Measurements from ENCODE around the gene FSIP1.

Gene FSIP1

GRCh38 chr15:39792025-39792843 is 9.6 kb upstream of the FSIP1 start:
- DNase-seq: no peak

GRCh38 chr15:39789736-39790135 is 7.1 kb upstream of the FSIP1 start:
- no peak for DNase-seq

GRCh38 chr15:39788800-39789565 is 6.3 kb upstream of the FSIP1 start:
- DNase-seq: no peak

GRCh38 chr15:39788108-39788507 is 5.5 kb upstream of the FSIP1 start:
- DNase-seq: no peak

- no peak for DNase-seq
Measured at GRCh38 chr15:39787479-39787878, 4.8 kb upstream of the FSIP1 start.

- DNase-seq: no peak
Measured at GRCh38 chr15:39786447-39787056, 3.9 kb upstream of the FSIP1 start.

DNA sequence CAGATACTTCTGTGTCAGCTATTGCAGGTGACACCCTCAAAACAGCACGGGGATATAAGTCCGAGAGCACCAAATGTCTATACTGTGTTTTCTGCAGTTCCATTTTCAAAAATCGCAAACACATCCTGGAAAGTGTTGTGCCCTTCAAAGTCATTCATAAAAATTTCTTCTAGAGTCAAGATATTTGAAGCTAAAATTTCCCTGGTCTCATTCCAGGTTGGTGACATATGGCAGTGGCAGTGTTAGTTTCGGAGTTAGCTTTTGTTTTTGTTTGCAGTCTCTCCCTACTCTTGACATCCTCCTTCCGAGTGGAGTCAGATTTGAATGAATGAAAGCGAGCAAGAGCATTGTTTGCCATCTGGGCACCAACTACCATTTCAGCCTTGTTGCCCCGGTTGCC is 3.2 kb upstream of the FSIP1 start:
- DNase-seq: no peak

GRCh38 chr15:39785139-39785538 is 2.5 kb upstream of the FSIP1 start:
- no peak for DNase-seq

GRCh38 chr15:39784638-39785037 is 2.0 kb upstream of the FSIP1 start:
- no peak for DNase-seq

GRCh38 chr15:39784125-39784524 is 1.5 kb upstream of the FSIP1 start:
- DNase-seq: no peak

- no peak for DNase-seq
Measured at GRCh38 chr15:39783244-39783820, 691 bp upstream of the FSIP1 start.

DNA sequence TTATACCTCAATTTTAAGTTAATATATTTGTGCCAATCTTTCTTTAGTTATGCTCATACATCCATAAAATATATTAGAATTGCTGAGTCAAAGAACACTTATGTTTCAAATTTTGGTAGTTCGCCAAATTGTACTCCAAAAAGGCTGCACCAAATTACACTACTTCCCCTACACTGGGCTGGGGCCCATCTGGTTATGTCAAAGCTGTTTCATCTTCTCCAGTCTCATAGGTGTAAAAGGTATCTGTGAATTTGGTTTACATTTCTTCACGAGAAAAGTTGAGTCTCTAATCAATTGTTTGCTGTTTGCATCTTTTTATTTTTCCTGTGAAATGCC is 706 bp downstream of the FSIP1 start:
- DNase-seq: no peak

DNA sequence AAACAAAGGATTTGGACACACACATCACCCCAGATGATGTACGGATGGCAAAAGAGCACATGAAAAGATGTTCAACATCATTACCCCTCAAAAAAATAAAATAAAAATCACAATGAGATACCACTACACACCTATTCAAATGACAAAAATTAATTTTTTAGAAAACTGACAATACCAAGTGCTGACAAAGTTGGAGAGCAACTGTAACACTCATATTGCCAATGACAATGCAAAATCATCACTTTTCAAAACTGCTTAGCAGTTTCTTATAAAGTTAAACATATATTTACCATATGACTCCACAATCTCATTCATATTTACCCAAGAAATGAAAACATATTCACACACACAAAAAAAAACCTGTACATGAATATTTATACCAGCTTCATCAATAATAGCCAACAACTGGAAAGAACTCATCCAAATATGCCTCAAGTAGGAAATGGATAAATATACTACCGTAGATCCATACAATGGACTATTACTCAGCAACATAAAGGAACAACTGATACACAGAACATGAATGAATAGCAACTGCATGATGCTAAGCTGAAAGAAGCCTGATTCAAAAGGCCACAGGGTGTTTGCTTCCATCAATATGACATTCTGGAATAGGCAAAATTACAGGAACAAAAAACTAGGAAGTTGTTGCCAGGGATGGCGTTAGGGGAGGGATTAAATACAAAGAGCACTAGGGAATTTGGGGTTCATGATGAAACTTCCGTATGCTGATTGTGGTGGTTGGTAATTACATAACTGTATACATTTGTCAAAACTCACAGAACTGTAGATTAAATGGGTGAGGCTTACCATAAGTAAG is 1.3 kb downstream of the FSIP1 start:
- DNase-seq: no peak

DNA sequence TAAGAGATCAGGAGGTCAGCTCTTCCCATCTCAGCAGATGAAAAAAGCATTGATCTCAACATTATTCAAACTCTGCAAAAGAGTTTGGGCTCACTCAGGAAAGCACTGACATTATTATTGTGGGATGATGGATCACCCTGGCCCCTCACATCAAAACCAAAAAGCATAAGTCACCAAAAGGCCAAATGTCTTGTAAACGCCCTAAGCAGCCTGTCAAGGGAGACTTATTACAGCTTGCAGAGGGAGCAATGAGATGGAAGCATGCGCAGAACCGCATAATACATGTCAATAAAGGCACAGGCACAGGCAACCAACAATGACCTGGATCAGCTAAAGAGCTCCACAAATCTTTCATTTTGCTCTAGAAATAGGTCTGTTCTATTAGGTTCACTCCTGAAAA is 4.6 kb downstream of the FSIP1 start:
- no peak for DNase-seq

DNA sequence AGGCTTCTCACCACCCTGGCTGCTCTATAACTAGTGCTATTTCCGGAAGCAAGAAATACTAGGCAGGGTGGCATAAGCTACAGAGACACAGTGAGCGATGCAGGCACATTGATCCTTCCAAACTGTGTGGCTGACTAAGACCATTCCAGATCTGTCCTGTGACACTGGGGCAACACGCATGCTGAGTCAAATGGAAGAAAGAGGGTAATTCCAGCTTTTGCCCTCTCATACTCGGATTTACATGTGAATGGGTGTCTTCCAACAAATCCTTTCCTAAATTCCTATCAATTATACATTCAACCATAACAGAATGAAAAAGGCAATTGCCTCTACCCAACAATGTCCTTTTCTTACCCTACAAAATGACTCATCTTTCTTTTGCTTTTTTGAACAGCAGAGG is 5.1 kb downstream of the FSIP1 start:
- no peak for DNase-seq

- DNase-seq: no peak
Measured at GRCh38 chr15:39776068-39776467, 6.6 kb downstream of the FSIP1 start.

- DNase-seq: no peak
Measured at GRCh38 chr15:39774688-39775267, 7.9 kb downstream of the FSIP1 start.

DNA sequence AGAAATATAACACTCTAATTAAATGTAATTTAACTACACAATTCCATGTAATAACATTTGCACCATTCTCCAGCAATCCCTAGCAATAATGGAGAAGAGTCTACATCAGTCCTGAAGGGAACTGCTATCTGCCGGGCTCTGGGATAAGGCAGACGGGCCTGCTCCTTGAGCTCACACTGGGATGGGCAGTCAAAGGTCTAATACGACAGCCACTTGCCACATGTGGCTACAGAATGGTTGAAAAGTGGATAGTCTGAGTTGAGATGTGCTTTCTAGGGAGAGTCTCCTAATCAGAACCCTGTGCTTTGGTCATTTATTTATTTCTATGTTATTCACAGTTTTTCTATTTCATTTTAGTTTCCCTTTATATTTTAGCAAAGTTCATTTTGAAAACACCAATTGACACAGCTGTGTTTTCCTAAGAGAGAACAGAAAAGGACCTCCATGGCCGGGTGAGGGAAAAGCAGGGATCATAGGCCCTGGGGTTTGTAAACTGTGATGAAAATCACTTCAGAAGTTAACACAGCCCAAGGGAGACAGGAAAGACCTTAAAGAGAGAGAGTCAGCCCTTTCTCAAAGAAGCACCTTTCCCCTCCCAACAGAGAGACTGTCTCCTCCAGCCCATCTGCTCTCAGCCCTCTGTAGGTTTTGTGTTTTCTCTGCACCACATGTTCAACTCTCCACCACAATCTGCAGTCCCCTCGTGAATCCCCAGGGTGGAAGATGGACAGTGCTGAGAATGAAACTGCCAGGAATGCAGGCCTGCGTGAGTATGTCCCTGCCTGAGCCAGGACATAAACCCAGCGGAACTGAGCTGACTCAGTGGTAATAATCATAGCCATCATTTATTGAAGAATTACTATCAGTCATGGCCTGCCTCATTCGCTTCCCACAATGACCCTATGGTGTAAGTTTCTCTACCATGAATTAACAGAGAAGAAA is 11.6 kb downstream of the FSIP1 start:
- DNase-seq: no peak

DNA sequence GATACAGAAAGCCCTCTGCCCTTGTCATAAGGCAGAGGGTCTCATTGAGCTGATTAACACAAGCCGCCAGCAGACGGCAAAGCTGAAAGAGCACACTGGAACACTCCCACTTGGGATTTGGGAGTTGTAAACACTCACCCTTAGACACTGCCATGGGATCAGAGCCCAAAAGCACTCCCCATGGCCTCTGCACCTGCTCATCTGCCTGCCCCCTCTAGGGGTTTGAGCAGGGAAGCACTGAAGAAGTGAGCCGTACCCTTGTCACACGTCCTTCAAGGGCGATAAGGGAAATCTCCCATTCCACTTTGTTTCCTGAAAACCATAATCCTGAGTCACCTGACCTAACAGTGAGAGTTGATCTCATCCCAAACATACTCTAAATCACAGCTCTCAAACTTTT is 14.7 kb downstream of the FSIP1 start:
- no peak for DNase-seq

DNA sequence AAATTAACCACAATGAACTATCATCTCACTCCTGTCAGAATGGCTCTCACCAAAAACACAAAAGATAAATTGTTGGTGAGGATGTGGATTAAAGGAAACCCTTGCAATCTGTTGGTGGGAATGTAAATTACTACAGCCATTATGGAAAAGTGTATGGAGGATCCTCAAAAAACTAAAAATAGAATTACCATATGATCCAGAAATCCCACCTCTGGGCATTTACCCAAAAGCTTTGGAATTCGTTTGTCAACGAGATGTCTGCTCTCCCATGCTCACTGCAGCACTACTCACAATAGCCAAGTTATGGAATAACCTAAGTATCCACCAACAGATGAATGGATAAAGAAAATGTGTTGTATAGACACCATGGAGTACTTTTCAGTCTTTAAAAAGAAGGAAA is 21.6 kb downstream of the FSIP1 start:
- DNase-seq: no peak

DNA sequence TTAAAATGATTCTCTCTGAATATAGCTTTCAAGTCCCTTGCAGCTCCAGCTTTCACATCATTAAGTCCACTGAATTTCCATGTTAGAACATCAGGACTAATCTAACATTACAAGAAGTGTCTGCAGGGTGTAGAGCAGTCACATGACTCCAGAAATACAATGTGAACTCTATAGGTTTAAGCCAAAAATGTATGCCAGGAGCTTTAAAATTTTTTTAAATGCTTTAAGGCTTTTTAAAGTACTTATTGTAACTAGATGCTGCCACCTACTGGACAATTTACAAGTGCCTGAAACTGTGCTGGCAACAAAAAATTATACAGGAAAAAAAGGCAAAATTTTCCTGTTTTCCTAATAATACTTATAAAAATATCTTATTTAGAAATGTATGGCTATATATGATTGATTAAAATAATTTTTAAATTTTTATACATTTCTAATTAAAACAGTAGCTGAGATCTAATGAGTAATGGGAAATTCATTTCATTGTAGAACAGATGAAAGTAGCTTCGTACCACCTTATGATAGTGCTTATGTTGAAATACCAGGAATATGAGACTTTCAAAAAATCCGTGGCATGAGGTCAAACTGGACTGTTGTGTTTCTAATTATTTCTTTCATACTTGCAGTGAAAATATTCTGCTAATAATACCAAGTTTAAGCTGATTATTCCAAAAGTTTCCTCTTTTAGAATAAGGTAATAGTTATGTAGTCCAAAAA is 25.7 kb downstream of the FSIP1 start:
- DNase-seq: no peak
